Measurements from ENCODE around the gene PTPRN2.

Gene PTPRN2

GRCh38 chr7:157617401-157617800 lies 970.2 kb downstream of the PTPRN2 start:
- TF ChIP-seq CTCF (IDR thresholded peaks at IDR 0.05; ENCODE audit: extremely low read depth, insufficient read depth, missing control alignments): no peak
- in situ Hi-C loops (cut with MboI; ENCODE audit: low pct_unique_long_range_greater_than_20kb, low sequenced_read_pairs, unreplicated experiment): no loop called here
- no peak for DNase-seq (ENCODE audit: low spot score)

GRCh38 chr7:157616931-157617330 lies 970.7 kb downstream of the PTPRN2 start:
- DNase-seq (ENCODE audit: low spot score): no peak
- in situ Hi-C loops (cut with MboI; ENCODE audit: low pct_unique_long_range_greater_than_20kb, low sequenced_read_pairs, unreplicated experiment): no loop called here

GRCh38 chr7:157616426-157616825 lies 971.2 kb downstream of the PTPRN2 start:
- in situ Hi-C loops (cut with MboI; ENCODE audit: low pct_unique_long_range_greater_than_20kb, low sequenced_read_pairs, unreplicated experiment): no loop called here
- DNase-seq (ENCODE audit: low spot score): no peak
- no peak for TF ChIP-seq CTCF (IDR thresholded peaks at IDR 0.05; ENCODE audit: extremely low read depth, insufficient read depth, missing control alignments)

More at GRCh38 chr7:157616931-157617330, 970.7 kb downstream of the PTPRN2 start:
- no peak for TF ChIP-seq CTCF (IDR thresholded peaks at IDR 0.05; ENCODE audit: extremely low read depth, insufficient read depth, missing control alignments)

- in situ Hi-C loops (cut with MboI; ENCODE audit: low pct_unique_long_range_greater_than_20kb, low sequenced_read_pairs, unreplicated experiment): no loop called here
- TF ChIP-seq CTCF (IDR thresholded peaks at IDR 0.05; ENCODE audit: extremely low read depth, insufficient read depth, missing control alignments): no peak
- DNase-seq (ENCODE audit: low spot score): no peak
These were observed 971.8 kb downstream of the PTPRN2 start for GRCh38 chr7:157615852-157616251.

GRCh38 chr7:157615101-157615817 lies 972.4 kb downstream of the PTPRN2 start:
- no peak for TF ChIP-seq CTCF (IDR thresholded peaks at IDR 0.05; ENCODE audit: extremely low read depth, insufficient read depth, missing control alignments)
- in situ Hi-C loops (cut with MboI; ENCODE audit: low pct_unique_long_range_greater_than_20kb, low sequenced_read_pairs, unreplicated experiment): no loop called here
- no peak for DNase-seq (ENCODE audit: low spot score)

GRCh38 chr7:157614457-157615020 lies 973.1 kb downstream of the PTPRN2 start:
- in situ Hi-C loops (cut with MboI; ENCODE audit: low pct_unique_long_range_greater_than_20kb, low sequenced_read_pairs, unreplicated experiment): no loop called here
- TF ChIP-seq CTCF (IDR thresholded peaks at IDR 0.05; ENCODE audit: extremely low read depth, insufficient read depth, missing control alignments): no peak
- DNase-seq (ENCODE audit: low spot score): no peak
